Liver (tissue), 9 donors: ENCODE measurements around the gene LPP. TPM values are rescaled to one million over a fixed set of nuclear protein-coding genes. Genes with fewer than 3 reads are reported as not detected.

Experiments used
- DNase-seq: peaks from one replicate; pipeline ENCODE4 v3.0.0-alpha.2; 2017; ENCODE audit warnings: low spot score
- H3K27ac ChIP-seq, 2 donors: one replicate each; pipeline ENCODE4 v1.7.0; 2013; ENCODE audit warnings: inconsistent platforms in 2 of 2, low read length in 2 of 2, control low read depth in 1 of 2, low read depth in 1 of 2, mild to moderate bottlenecking in 1 of 2
- H3K27me3 ChIP-seq, 4 donors: one replicate each; pipeline versions ENCODE4 v1.6.1 to v1.7.0; 2013; ENCODE audit warnings: low read length in 3 of 4, inconsistent platforms in 1 of 4, mild to moderate bottlenecking in 1 of 4, moderate library complexity in 1 of 4; ENCODE audit not compliant: control insufficient read depth in 4 of 4, insufficient read depth in 4 of 4
- H3K36me3 ChIP-seq, 4 donors: one replicate each; pipeline versions ENCODE4 v1.6.1 to v1.7.0; 2013; ENCODE audit warnings: low read length in 3 of 4, mild to moderate bottlenecking in 3 of 4, low read depth in 1 of 4, moderate library complexity in 1 of 4; ENCODE audit not compliant: control insufficient read depth in 4 of 4, insufficient read depth in 3 of 4
- H3K4me1 ChIP-seq, 4 donors: one replicate each; pipeline versions ENCODE4 v1.6.1 to v1.7.0; 2013; ENCODE audit warnings: low read length in 3 of 4, mild to moderate bottlenecking in 3 of 4, moderate library complexity in 1 of 4; ENCODE audit not compliant: control insufficient read depth in 4 of 4, insufficient read depth in 4 of 4
- H3K4me3 ChIP-seq, 3 donors: one replicate each; pipeline versions ENCODE4 v1.6.1 to v1.7.0; 2013; ENCODE audit warnings: low read length in 3 of 3, control low read depth in 1 of 3, low read depth in 1 of 3, mild to moderate bottlenecking in 1 of 3
- H3K9ac ChIP-seq, 2 donors: one replicate each; pipeline ENCODE4 v1.7.0; 2013; ENCODE audit warnings: low read length in 2 of 2, mild to moderate bottlenecking in 2 of 2, moderate library complexity in 2 of 2, control low read depth in 1 of 2, low read depth in 1 of 2
- H3K9me3 ChIP-seq, 4 donors: one replicate each; pipeline versions ENCODE4 v1.6.1 to v1.7.0; 2013; ENCODE audit warnings: low read length in 3 of 4; ENCODE audit not compliant: control insufficient read depth in 4 of 4
- FOXA1 ChIP-seq: IDR thresholded peaks from 2 replicates; pipeline ENCODE4 v1.6.1; 2016; ENCODE audit warnings: antibody characterized with exemption
- FOXA2 ChIP-seq: IDR thresholded peaks from 2 replicates; pipeline ENCODE4 v1.6.1; 2016; ENCODE audit warnings: antibody characterized with exemption
- GABPA ChIP-seq, 2 donors: IDR thresholded peaks in 1 of 2; conservative IDR thresholded peaks in 1 of 2; 2 replicates each; pipeline ENCODE4 v1.6.1; 2016; ENCODE audit warnings: antibody characterized with exemption in 2 of 2, mild to moderate bottlenecking in 1 of 2, moderate library complexity in 1 of 2
- HNF4A ChIP-seq, 2 donors: conservative IDR thresholded peaks; 2 replicates each; pipeline ENCODE4 v1.6.1; 2016; ENCODE audit warnings: antibody characterized with exemption in 2 of 2, mild to moderate bottlenecking in 2 of 2
- HNF4G ChIP-seq: IDR thresholded peaks from 2 replicates; pipeline ENCODE4 v1.6.1; 2016; ENCODE audit warnings: antibody characterized with exemption
- JUND ChIP-seq, 2 donors: IDR thresholded peaks; 2 replicates each; pipeline ENCODE4 v1.6.1; 2016; ENCODE audit warnings: antibody characterized with exemption in 2 of 2
- NR2F2 ChIP-seq: IDR thresholded peaks from 2 replicates; pipeline ENCODE4 v1.6.1; 2016; ENCODE audit warnings: antibody characterized with exemption
- RAD21 ChIP-seq, 2 donors: IDR thresholded peaks; 2 replicates each; pipeline ENCODE4 v1.6.1; 2016; ENCODE audit warnings: antibody characterized with exemption in 2 of 2, mild to moderate bottlenecking in 2 of 2
- RXRA ChIP-seq, 2 donors: IDR thresholded peaks; 2 replicates each; pipeline ENCODE4 v1.6.1; 2017 to 2018; ENCODE audit warnings: antibody characterized with exemption in 2 of 2, mild to moderate bottlenecking in 1 of 2
- SP1 ChIP-seq: IDR thresholded peaks from 2 replicates; pipeline ENCODE4 v1.6.1; 2018; ENCODE audit warnings: antibody characterized with exemption, mild to moderate bottlenecking
- TAF1 ChIP-seq: conservative IDR thresholded peaks from 2 replicates; pipeline ENCODE4 v1.6.1; 2016; ENCODE audit warnings: antibody characterized with exemption, mild to moderate bottlenecking
- YY1 ChIP-seq: IDR thresholded peaks from 2 replicates; pipeline ENCODE4 v1.6.1; 2016; ENCODE audit warnings: antibody characterized with exemption, mild to moderate bottlenecking
- WGBS: extraction: QIAGEN DNeasy Blood & Tissue Kit; methylation state at CpG from one replicate; pipeline ENCODE4 v1.1.7; 2013; 5-methylcytosine and 5-hydroxymethylcytosine counted together
- polyA plus RNA-seq, 2 donors: library from polyadenylated mRNA; stranded (reverse) in 1 of 2; unstranded in 1 of 2; fragments of 200-250 nt in 1 of 2; fragments of >200 nt in 1 of 2; fragmentation: Nextera tagmentation in 1 of 2; extraction: Ambion mirVana in 1 of 2; gene quantifications; one replicate each; pipeline versions ENCODE4 v1.2.1 to v1.2.3, GENCODE V29; 2013 to 2015
- total RNA-seq, 2 donors: library from RNA; depleted of rRNA; stranded (reverse); fragments of >200 nt; gene quantifications; one replicate each; pipeline ENCODE4 v1.2.3, GENCODE V29; 2014
- TF ChIP-seq, protein P1 (sequence below): IDR thresholded peaks from 2 replicates; pipeline ENCODE4 v1.6.1; 2016; ENCODE audit warnings: antibody characterized with exemption
- TF ChIP-seq, protein P2 (sequence below): IDR thresholded peaks from 2 replicates; pipeline ENCODE4 v1.6.1; 2016; ENCODE audit warnings: antibody characterized with exemption
- TF ChIP-seq, protein P3 (sequence below): fragments of 150-350 bp; IDR thresholded peaks from 2 replicates; pipeline ENCODE4 v1.5.1; 2017; ENCODE audit warnings: improper control_type of control experiment, low read depth, low read length; ENCODE audit not compliant: missing input control
- TF ChIP-seq, protein P4 (sequence below): IDR thresholded peaks from 2 replicates; pipeline ENCODE4 v1.6.1; 2016; ENCODE audit warnings: antibody characterized with exemption, mild to moderate bottlenecking
- donor health status: healthy.
- donor health status: healthy.
- donor health status: healthy.
- donor health status: healthy.
- donor health status: healthy.

LPP gene
- total and polyA plus RNA-seq, 4 donors = 3.3 to 53.7 (median 28.2) TPM

DNA sequence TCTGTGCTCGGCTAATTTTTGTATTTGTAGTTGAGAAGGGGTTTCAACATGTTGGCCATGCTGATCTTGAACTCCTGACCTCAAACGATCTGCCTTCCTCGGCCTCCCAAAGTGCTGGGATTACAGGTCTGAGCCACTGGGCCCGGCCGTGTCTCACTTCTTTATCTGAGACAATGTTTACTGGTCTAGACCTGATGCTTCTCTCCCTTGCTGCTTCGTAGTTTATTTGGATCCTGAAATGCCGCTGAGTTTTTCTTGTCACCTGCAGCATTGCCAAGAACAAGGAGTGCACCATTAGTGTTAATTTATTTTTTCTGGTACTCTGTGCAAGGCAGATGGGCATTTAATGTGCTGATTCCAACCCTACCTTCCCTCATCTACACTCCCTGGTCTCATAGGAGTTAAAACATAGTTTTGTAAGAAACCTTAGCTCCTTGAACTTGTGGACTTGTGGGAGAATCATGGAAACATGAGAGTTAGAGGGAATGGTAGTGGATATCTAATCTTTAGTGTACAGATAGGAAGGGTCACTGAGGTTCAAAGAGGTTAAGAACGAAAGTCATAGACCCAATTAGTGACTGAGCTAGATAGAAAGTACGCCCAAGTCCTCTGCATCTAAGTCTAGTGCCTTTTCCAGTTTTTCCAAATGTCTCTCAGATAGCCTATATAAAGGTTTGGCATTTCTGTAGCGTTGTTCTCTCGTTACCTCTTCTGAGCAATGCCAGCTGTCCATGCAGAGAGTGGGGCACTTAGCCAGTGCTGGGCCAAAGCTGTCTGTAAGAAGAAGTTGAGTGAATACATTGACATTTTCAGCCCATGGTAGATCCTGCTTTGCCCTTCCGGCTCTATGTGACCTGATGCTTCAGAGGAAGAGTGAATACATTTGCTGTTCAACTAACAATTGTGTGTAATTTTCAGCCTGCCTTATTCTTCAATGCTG, 244.1 kb downstream of the LPP start:
- peak overlapping the region in 1 of 2 donors; percentile 97 for H3K9ac ChIP-seq
- peak overlapping the region; percentile 9 to 44 (median 20) for H3K4me3 ChIP-seq
- WGBS = 45% methylated on average over 12 of the region's 12 CpGs
- peaks cover 25 to 81% (median 48%) of the 10 kb centered on the region in 4 donors for H3K4me1 ChIP-seq
- H3K36me3 ChIP-seq = no peaks in the 10 kb centered on the region
- DNase-seq = no peak
- no peaks in the 10 kb centered on the region for H3K9me3 ChIP-seq
- H3K27ac ChIP-seq = peak overlapping the region; percentile 83 to 88
- no peaks in the 10 kb centered on the region for H3K27me3 ChIP-seq
- TF ChIP-seq JUND (IDR thresholded peaks at IDR 0.05) = no peak
- TF ChIP-seq NR2F2 = peak; percentile 56

DNA sequence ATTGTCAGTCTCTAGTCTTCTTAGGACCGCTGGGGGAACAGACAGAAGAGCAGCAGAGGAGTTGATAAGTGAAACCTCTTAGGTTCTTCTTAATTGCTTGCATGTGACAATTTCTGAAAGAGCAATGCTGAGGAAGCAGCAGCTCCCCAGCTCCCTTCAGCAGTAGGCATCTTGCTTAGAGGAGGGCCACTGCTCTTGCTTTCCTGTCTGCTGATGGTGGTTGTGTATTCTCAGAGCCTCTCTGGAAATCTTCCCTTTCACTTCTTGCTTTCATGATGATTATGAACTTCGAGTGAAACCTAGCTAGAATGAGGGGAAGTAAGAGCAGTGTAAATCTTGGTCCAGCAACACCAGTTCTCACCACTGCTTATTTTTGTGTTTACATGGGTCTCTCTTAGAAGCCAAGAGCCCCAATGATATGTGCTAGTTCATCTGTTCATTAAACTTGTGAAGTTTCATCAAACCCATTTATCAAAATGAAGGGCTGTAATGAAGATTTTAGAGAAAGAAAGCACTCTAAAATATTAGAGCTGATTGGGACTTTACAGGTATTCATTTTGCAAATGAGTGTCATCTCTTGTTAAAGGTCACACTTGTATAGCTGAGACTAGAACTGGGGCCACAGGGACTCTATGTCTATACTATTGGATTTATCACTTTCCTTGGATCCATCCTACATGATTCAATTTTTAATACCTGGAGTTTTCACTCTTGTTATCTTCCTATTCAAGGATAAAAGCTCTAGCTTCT, 246.7 kb downstream of the LPP start:
- Histone ChIP-seq H3K4me1 (peaks cover 21 to 64% (median 34%) of the 10 kb centered on the region in 4 donors), H3K27me3 (no peaks in the 10 kb centered on the region), H3K27ac (peak overlapping the region; percentile 28 to 46), H3K9me3 (no peaks in the 10 kb centered on the region), H3K4me3 (no peak overlapping the region), H3K9ac (peak overlapping the region in 1 of 2 donors; percentile 23), H3K36me3 (peaks cover 0 to 1% (median 0%) of the 10 kb centered on the region in 4 donors)
- 61% methylated on average over 2 of the region's 2 CpGs for WGBS
- TF ChIP-seq, protein P1, sequence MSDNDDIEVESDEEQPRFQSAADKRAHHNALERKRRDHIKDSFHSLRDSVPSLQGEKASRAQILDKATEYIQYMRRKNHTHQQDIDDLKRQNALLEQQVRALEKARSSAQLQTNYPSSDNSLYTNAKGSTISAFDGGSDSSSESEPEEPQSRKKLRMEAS = no peak
- no peak for TF ChIP-seq TAF1
- no peak for TF ChIP-seq FOXA2
- TF ChIP-seq RAD21 (IDR thresholded peaks at IDR 0.05) = peak in 1 of 2 donors; percentile 14
- DNase-seq = no peak

DNA sequence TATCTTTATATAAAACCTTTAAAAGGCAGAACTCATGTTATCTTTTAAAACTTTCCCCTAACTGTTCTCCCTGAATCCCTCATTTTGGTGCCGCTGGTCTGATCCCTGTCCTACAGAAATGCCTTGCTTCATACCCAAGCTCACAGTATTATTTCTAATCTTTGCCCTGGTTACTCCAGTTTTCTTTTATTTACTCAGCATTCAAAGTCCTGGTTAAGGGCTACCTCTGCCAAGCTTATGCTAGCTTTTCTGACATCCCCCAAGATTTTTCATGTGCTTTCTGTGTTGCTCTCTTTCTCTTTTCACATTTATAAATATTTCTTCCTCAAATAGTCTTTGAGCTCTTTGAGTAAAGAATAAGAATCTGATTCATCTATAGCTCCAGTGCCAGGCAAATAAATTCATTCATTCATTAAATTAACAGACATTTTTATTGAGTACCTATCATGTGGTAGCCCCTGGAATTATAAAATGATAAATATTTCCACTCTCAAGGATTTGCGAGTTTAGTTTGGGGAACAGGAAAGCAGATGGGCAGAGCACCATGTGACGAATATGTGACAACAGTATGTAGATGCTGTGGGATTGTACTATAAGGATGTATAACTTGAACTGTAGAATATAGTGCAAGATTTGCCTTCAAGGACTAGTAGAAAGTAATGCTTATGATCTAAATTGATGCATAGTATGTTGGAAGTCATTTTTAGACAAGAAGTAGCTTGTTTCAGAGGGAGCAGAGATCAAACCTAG, 247.5 kb downstream of the LPP start:
- Histone ChIP-seq H3K4me3 (no peak overlapping the region), H3K36me3 (peaks cover 0 to 4% (median 2%) of the 10 kb centered on the region in 4 donors), H3K4me1 (peaks cover 21 to 58% (median 31%) of the 10 kb centered on the region in 4 donors), H3K9me3 (no peaks in the 10 kb centered on the region), H3K27me3 (no peaks in the 10 kb centered on the region), H3K9ac (peak overlapping the region in 1 of 2 donors; percentile 24), H3K27ac (peak overlapping the region; percentile 28 to 46)
- 39% methylated on average over 3 of the region's 3 CpGs for WGBS
- DNase-seq = no peak
- TF ChIP-seq, protein P2, sequence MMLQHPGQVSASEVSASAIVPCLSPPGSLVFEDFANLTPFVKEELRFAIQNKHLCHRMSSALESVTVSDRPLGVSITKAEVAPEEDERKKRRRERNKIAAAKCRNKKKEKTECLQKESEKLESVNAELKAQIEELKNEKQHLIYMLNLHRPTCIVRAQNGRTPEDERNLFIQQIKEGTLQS = peak; percentile 24
- TF ChIP-seq YY1 = peak; percentile 19
- TF ChIP-seq HNF4G = peak; percentile 70
- TF ChIP-seq HNF4A (conservative IDR thresholded peaks at IDR 0.05) = peak; percentile 90 to 92
- peak; percentile 40 for TF ChIP-seq FOXA1
- TF ChIP-seq JUND (IDR thresholded peaks at IDR 0.05) = peak; percentile 31 to 77
- TF ChIP-seq, protein P3, sequence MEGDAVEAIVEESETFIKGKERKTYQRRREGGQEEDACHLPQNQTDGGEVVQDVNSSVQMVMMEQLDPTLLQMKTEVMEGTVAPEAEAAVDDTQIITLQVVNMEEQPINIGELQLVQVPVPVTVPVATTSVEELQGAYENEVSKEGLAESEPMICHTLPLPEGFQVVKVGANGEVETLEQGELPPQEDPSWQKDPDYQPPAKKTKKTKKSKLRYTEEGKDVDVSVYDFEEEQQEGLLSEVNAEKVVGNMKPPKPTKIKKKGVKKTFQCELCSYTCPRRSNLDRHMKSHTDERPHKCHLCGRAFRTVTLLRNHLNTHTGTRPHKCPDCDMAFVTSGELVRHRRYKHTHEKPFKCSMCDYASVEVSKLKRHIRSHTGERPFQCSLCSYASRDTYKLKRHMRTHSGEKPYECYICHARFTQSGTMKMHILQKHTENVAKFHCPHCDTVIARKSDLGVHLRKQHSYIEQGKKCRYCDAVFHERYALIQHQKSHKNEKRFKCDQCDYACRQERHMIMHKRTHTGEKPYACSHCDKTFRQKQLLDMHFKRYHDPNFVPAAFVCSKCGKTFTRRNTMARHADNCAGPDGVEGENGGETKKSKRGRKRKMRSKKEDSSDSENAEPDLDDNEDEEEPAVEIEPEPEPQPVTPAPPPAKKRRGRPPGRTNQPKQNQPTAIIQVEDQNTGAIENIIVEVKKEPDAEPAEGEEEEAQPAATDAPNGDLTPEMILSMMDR = no peak
- TF ChIP-seq RXRA (IDR thresholded peaks at IDR 0.05) = peak; percentile 79 to 82
- TF ChIP-seq TAF1 = no peak
- TF ChIP-seq RAD21 (IDR thresholded peaks at IDR 0.05) = peak; percentile 66 to 68
- TF ChIP-seq, protein P1 = peak; percentile 46
- TF ChIP-seq GABPA (IDR thresholded peaks at IDR 0.05 in 1 of 2, conservative IDR thresholded peaks at IDR 0.05 in 1 of 2) = no peak
- TF ChIP-seq SP1 = peak; percentile 64
- TF ChIP-seq, protein P4, sequence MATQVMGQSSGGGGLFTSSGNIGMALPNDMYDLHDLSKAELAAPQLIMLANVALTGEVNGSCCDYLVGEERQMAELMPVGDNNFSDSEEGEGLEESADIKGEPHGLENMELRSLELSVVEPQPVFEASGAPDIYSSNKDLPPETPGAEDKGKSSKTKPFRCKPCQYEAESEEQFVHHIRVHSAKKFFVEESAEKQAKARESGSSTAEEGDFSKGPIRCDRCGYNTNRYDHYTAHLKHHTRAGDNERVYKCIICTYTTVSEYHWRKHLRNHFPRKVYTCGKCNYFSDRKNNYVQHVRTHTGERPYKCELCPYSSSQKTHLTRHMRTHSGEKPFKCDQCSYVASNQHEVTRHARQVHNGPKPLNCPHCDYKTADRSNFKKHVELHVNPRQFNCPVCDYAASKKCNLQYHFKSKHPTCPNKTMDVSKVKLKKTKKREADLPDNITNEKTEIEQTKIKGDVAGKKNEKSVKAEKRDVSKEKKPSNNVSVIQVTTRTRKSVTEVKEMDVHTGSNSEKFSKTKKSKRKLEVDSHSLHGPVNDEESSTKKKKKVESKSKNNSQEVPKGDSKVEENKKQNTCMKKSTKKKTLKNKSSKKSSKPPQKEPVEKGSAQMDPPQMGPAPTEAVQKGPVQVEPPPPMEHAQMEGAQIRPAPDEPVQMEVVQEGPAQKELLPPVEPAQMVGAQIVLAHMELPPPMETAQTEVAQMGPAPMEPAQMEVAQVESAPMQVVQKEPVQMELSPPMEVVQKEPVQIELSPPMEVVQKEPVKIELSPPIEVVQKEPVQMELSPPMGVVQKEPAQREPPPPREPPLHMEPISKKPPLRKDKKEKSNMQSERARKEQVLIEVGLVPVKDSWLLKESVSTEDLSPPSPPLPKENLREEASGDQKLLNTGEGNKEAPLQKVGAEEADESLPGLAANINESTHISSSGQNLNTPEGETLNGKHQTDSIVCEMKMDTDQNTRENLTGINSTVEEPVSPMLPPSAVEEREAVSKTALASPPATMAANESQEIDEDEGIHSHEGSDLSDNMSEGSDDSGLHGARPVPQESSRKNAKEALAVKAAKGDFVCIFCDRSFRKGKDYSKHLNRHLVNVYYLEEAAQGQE = no peak
